ENCODE data around the gene PMEPA1.

PMEPA1 gene

GRCh38 chr20:57619051-57619831 lies 90.6 kb downstream of the PMEPA1 start:
- no peak for DNase-seq

GRCh38 chr20:57618764-57619050 lies 91.1 kb downstream of the PMEPA1 start:
- no peak for DNase-seq

DNA sequence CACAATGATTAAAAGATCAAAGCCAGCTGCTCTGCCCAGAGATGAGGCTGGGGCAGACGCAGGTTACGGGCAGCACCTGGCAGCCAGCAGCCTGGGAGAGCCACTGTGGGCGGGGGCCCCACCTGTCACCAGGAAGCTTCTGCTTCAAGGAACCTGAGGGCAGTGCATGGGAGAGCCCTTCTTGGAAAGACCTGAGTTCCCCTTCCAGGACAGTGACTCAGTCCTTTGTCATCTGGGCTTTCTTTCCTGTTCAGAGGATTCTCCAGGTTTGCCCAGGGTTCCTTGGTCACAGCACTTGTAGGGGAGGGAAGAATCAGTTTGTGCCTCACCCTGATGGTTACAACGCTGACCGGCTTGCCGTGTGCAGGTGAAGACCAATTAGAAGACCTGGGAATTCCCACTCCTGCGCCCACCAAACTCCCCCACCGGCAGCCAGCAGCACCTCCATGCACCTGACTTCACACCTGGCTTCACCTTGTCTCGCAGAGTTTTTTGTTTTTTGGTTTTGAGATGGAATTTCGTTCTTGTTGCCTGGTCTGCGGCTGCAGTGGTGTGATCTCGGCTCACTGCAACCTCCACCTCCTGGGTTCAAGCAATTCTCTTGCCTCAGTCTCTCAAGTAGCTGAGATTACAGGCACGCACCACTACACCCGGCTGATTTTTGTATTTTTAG lies 91.6 kb downstream of the PMEPA1 start:
- no peak for DNase-seq

- DNase-seq: no peak
Measured at GRCh38 chr20:57617079-57617795, 92.6 kb downstream of the PMEPA1 start.

GRCh38 chr20:57616143-57616951 lies 93.5 kb downstream of the PMEPA1 start:
- DNase-seq: no peak

GRCh38 chr20:57615445-57615811 lies 94.4 kb downstream of the PMEPA1 start:
- DNase-seq: no peak

DNA sequence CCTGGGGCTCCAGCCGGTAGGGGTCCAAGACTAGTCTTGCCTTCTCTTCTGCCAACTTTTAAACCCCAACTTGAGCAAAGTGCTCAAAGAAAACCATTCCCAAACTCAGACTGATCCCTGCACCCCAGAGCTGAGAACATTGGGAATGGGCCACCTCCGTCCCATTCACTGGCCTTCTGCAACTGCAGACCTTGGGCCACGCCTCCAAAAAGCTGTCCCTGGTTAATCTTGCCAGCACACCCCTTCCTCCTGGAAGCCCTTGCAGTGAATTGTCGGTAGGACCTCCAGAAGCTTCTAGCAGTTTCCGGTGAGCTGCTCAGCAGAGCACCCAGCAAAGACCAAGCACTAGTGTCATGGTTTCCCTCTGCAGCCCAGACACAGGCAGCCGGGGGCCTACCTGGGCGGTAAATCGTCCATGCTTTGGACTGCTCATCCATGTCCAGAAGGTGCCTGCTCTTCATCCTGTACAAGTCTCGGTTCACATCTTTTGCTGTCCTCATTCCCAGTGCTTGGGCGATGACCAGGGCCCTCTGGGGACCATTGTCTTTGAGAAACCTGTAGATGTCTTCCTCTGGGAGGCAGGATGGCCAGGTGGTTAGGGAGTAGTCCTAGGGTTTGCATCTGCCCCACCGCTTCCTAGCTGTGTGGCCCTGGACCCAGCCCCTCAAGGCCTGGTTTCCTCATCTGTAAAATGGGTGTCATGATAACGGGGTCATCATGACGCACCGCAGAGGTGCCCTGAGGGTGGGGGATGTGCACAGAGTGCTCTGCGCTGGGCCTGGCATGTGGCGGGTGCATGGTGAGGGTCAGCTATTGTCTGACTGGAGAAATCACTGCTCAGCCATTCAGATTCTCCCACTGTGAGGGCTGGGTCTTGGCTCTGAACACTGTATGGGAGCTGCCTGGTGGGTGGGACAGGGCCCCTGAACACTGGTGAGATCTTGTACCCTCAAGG lies 95.0 kb downstream of the PMEPA1 start:
- DNase-seq: no peak

DNA sequence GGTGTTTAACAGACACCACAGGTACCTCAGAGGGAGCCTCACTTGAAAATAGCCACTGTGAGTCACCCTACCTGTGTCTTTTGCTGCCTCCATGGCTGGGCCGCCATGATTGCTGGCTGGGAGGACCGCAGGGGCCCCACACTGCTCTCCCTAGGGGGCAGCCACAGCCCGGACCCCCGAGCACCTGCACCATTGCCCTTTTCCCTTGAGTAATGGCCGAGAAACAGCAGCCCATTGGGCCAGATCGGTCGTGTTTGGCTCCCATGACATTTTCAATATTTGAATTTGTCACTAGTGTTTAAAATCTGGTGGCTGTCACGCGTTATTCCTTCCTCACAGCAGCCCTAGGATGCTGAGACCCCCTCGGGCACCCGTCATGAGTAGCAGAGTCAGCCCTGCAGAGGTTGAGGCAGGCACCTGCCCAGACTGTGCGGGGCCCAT lies 96.3 kb downstream of the PMEPA1 start:
- no peak for DNase-seq

- no peak for DNase-seq
Measured at GRCh38 chr20:57612916-57613315, 96.9 kb downstream of the PMEPA1 start.

GRCh38 chr20:57612436-57612835 lies 97.4 kb downstream of the PMEPA1 start:
- DNase-seq: no peak

DNA sequence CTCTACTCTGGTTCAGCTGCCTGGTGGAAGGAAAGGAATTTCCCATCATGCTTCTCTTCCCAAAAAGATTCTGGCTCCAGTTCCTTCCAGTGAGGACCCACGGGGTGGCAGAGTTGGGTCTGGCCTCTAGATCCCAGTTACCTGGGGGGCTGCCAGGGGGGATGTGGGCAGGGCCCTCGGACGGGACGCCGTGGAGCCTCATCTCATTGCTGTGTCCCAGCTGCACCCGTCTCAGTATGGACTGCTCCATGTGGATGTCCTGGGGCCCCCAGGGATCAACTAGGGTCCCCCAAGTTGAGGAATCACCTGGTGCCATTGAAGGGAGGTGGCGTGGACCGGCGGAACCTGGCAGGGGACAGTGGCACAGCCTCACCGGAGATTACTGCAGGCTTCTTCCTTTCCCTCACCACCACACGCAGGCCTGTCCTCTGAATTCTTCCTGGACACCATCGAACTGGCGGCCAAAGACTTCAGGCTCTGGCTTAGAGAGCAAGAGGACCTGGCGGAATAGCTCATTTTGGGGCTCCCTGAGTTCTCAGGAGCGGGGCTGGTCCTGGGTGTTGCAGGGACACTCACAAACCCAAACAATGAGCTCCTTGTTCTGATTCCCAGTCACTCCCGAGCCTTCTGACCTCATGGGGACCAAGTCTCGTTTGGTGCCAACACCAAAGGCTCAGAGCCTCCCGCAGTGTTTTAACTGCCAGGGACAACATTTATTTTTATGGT lies 98.1 kb downstream of the PMEPA1 start:
- DNase-seq: no peak

GRCh38 chr20:57610261-57610952 lies 99.4 kb downstream of the PMEPA1 start:
- DNase-seq: no peak

GRCh38 chr20:57609842-57610167 lies 100.0 kb downstream of the PMEPA1 start:
- no peak for DNase-seq

GRCh38 chr20:57609086-57609841 lies 100.6 kb downstream of the PMEPA1 start:
- DNase-seq: no peak

GRCh38 chr20:57608516-57608915 lies 101.3 kb downstream of the PMEPA1 start:
- DNase-seq: no peak

GRCh38 chr20:57605878-57606277 lies 103.9 kb downstream of the PMEPA1 start:
- no peak for DNase-seq

DNA sequence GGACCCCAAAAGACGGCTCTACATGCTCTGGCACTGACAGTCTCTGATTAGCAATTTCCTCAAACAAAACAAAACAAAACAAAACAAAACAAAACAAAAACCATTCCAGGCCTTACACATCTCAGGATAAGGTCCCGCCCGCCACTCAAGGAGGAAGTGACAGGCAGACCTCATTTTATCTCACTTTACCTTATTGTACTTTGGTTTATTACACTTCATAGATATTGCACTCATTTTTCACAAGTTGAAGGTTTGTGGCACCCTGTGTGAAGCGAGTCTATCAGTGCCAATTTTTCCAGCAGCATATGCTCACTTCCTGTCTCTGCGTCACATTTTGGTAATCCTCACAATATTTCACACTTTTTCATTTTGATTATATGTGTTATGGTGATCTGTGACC lies 104.8 kb downstream of the PMEPA1 start:
- DNase-seq: no peak

GRCh38 chr20:57603120-57603519 lies 106.7 kb downstream of the PMEPA1 start:
- no peak for DNase-seq

DNA sequence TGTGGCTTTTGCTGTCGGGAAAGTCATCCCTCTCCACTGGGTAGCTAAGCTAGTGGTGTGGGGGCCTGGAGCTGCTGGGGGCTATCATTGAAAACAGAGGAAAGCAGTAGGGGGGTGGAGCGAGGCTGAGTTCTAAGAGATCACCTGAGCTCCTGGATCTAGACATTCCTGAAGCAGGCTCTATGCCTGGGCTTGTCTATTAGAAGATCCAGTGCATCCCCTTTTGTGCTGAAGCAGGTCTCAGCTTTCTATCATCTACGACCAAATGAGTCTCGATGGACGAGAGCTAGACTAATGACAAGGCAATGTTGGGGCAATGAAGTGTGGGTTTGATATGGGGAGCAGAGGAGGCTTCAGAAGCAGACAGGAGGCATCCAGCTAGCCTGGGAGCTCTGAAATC lies 108.1 kb downstream of the PMEPA1 start:
- DNase-seq: no peak

- no peak for DNase-seq
Measured at GRCh38 chr20:57601211-57601570, 108.6 kb downstream of the PMEPA1 start.

All from retina (tissue), 1 donor.